ENCODE data around the gene TRPM8. TPM values are rescaled to one million over a fixed set of nuclear protein-coding genes. Genes with fewer than 3 reads are reported as not detected.

TRPM8 gene
- total and polyA plus RNA-seq, 2 experiments from 2014 or later: not detected

- no peaks in the 10 kb centered on the region for H3K9me2 ChIP-seq (ENCODE audit: insufficient read depth)
- H3K4me1 ChIP-seq (ENCODE audit: insufficient read depth): peaks cover 32% of the 10 kb centered on the region
- no peak overlapping the region for H3K4me3 ChIP-seq
- in situ Hi-C loops (cut with MboI): loop anchor here (5.0 to 25.0 kb wide), 2 partner anchors 559 to 1129 kb away; no protein-coding TSS in a partner anchor
- no peak for DNase-seq
- no peaks in the 10 kb centered on the region for H4K20me1 ChIP-seq (ENCODE audit: insufficient read depth)
- no peaks in the 10 kb centered on the region for H3K9me3 ChIP-seq (ENCODE audit: low read depth)
- H3K36me3 ChIP-seq (ENCODE audit: low read depth): no peaks in the 10 kb centered on the region
- no peak overlapping the region for H3K4me2 ChIP-seq (ENCODE audit: unreplicated experiment)
- H3F3A ChIP-seq (ENCODE audit: insufficient read depth): peaks cover 20% of the 10 kb centered on the region
- no peaks in the 10 kb centered on the region for H3K79me2 ChIP-seq (ENCODE audit: insufficient read depth)
- TF ChIP-seq EZH2 (IDR thresholded peaks at IDR 0.05; ENCODE audit: insufficient read depth, poor library complexity, severe bottlenecking): no peak
- no peak for TF ChIP-seq EZH2phosphoT487 (IDR thresholded peaks at IDR 0.05; ENCODE audit: insufficient read depth, low read depth)
- no peaks in the 10 kb centered on the region for H3K27me3 ChIP-seq (replicated peaks; ENCODE audit: insufficient read depth)
- no peak overlapping the region for H3K9ac ChIP-seq
- H2AFZ ChIP-seq: no peak overlapping the region
- 44 to 46% methylated on average over 6 of the region's 6 CpGs for WGBS, 2 experiments (ENCODE audit: low coverage in 1 of 2, low lambda C conversion rate in 2 of 2, missing lambda C conversion rate in 2 of 2)
- no peak overlapping the region for H3K27ac ChIP-seq
These were observed 66.3 kb downstream of the TRPM8 start for GRCh38 chr2:233983445-233983844.

- Histone ChIP-seq H4K20me1 (ENCODE audit: insufficient read depth) (no peaks in the 10 kb centered on the region), H3K79me2 (ENCODE audit: insufficient read depth) (no peaks in the 10 kb centered on the region), H3K9me3 (ENCODE audit: low read depth) (no peaks in the 10 kb centered on the region), H2AFZ (no peak overlapping the region), H3K27ac (no peak overlapping the region), H3K27me3 (replicated peaks; ENCODE audit: insufficient read depth) (no peaks in the 10 kb centered on the region), H3K36me3 (ENCODE audit: low read depth) (no peaks in the 10 kb centered on the region), H3K4me3 (no peak overlapping the region), H3K9me2 (ENCODE audit: insufficient read depth) (no peaks in the 10 kb centered on the region), H3K4me2 (ENCODE audit: unreplicated experiment) (no peak overlapping the region), H3K4me1 (ENCODE audit: insufficient read depth) (no peaks in the 10 kb centered on the region), H3F3A (ENCODE audit: insufficient read depth) (no peaks in the 10 kb centered on the region), H3K9ac (no peak overlapping the region)
- no peak for DNase-seq
- 97 to 98% methylated on average over 2 of the region's 2 CpGs for WGBS, 2 experiments (ENCODE audit: low coverage in 1 of 2, low lambda C conversion rate in 2 of 2, missing lambda C conversion rate in 2 of 2)
- TF ChIP-seq EZH2 (IDR thresholded peaks at IDR 0.05; ENCODE audit: insufficient read depth, poor library complexity, severe bottlenecking) (no peak), EZH2phosphoT487 (IDR thresholded peaks at IDR 0.05; ENCODE audit: insufficient read depth, low read depth) (no peak)
- in situ Hi-C loops (cut with MboI): loop anchor here (25.0 kb wide), 1 partner anchor 1124 kb away; no protein-coding TSS in a partner anchor
These were observed 71.4 kb downstream of the TRPM8 start for GRCh38 chr2:233988581-233988980.

- no peaks in the 10 kb centered on the region for H3K27me3 ChIP-seq (replicated peaks; ENCODE audit: insufficient read depth)
- in situ Hi-C loops (cut with MboI): loop anchor here (25.0 kb wide), 1 partner anchor 1123 kb away; no protein-coding TSS in a partner anchor
- H3K9me2 ChIP-seq (ENCODE audit: insufficient read depth): no peaks in the 10 kb centered on the region
- WGBS, 2 experiments (ENCODE audit: low coverage in 1 of 2, low lambda C conversion rate in 2 of 2, missing lambda C conversion rate in 2 of 2): 87 to 91% methylated on average over 13 of the region's 13 CpGs
- H2AFZ ChIP-seq: no peak overlapping the region
- no peaks in the 10 kb centered on the region for H4K20me1 ChIP-seq (ENCODE audit: insufficient read depth)
- no peak overlapping the region for H3K9ac ChIP-seq
- H3K4me2 ChIP-seq (ENCODE audit: unreplicated experiment): no peak overlapping the region
- H3F3A ChIP-seq (ENCODE audit: insufficient read depth): no peaks in the 10 kb centered on the region
- no peak for DNase-seq
- no peaks in the 10 kb centered on the region for H3K9me3 ChIP-seq (ENCODE audit: low read depth)
- no peaks in the 10 kb centered on the region for H3K4me1 ChIP-seq (ENCODE audit: insufficient read depth)
- H3K4me3 ChIP-seq: no peak overlapping the region
- H3K36me3 ChIP-seq (ENCODE audit: low read depth): no peaks in the 10 kb centered on the region
- H3K79me2 ChIP-seq (ENCODE audit: insufficient read depth): no peaks in the 10 kb centered on the region
- no peak overlapping the region for H3K27ac ChIP-seq
- TF ChIP-seq EZH2phosphoT487 (IDR thresholded peaks at IDR 0.05; ENCODE audit: insufficient read depth, low read depth) (no peak), EZH2 (IDR thresholded peaks at IDR 0.05; ENCODE audit: insufficient read depth, poor library complexity, severe bottlenecking) (no peak)
These were observed 72.2 kb downstream of the TRPM8 start for GRCh38 chr2:233989221-233989858.

- H3K4me3 ChIP-seq: no peak overlapping the region
- no peaks in the 10 kb centered on the region for H3K9me2 ChIP-seq (ENCODE audit: insufficient read depth)
- no peaks in the 10 kb centered on the region for H3F3A ChIP-seq (ENCODE audit: insufficient read depth)
- H3K79me2 ChIP-seq (ENCODE audit: insufficient read depth): no peaks in the 10 kb centered on the region
- WGBS, 2 experiments (ENCODE audit: low coverage in 1 of 2, low lambda C conversion rate in 2 of 2, missing lambda C conversion rate in 2 of 2): 92 to 94% methylated on average over 6 of the region's 6 CpGs
- in situ Hi-C loops (cut with MboI): loop anchor here (25.0 kb wide), 1 partner anchor 1122 kb away; no protein-coding TSS in a partner anchor
- no peaks in the 10 kb centered on the region for H4K20me1 ChIP-seq (ENCODE audit: insufficient read depth)
- no peak overlapping the region for H3K27ac ChIP-seq
- no peak for DNase-seq
- no peaks in the 10 kb centered on the region for H3K27me3 ChIP-seq (replicated peaks; ENCODE audit: insufficient read depth)
- no peak overlapping the region for H3K4me2 ChIP-seq (ENCODE audit: unreplicated experiment)
- no peaks in the 10 kb centered on the region for H3K9me3 ChIP-seq (ENCODE audit: low read depth)
- no peaks in the 10 kb centered on the region for H3K36me3 ChIP-seq (ENCODE audit: low read depth)
- TF ChIP-seq EZH2 (IDR thresholded peaks at IDR 0.05; ENCODE audit: insufficient read depth, poor library complexity, severe bottlenecking) (no peak), EZH2phosphoT487 (IDR thresholded peaks at IDR 0.05; ENCODE audit: insufficient read depth, low read depth) (no peak)
- no peak overlapping the region for H3K9ac ChIP-seq
- no peaks in the 10 kb centered on the region for H3K4me1 ChIP-seq (ENCODE audit: insufficient read depth)
- no peak overlapping the region for H2AFZ ChIP-seq
These were observed 73.2 kb downstream of the TRPM8 start for GRCh38 chr2:233990261-233990798.

Measured in GM23248 (cell line).